Large intestine (tissue), 3 donors: ENCODE data around the gene ANKRD39. TPM values are rescaled to one million over a fixed set of nuclear protein-coding genes. Genes with fewer than 3 reads are reported as not detected.
A peak's percentile ranks its signal among the peaks of the same experiment; 100 is the strongest.
"Not testable (repeated sequence)": the region's sequence is repeated elsewhere in the genome, so short reads cannot be mapped to it uniquely, and the experiment has no call there.

ENCODE experiments used
- DNase-seq, 2 donors: peaks; one replicate each; pipeline versions ENCODE4 v3.0.0 to v3.0.0-alpha.2; 2013
- H3K27ac ChIP-seq: one replicate; pipeline ENCODE4 v1.5.1; 2013; ENCODE audit warnings: low read length
- H3K27me3 ChIP-seq: 2 replicates; pipeline ENCODE4 v1.6.1; 2013; ENCODE audit warnings: low read length; ENCODE audit not compliant: control insufficient read depth, insufficient read depth
- H3K36me3 ChIP-seq: 2 replicates; pipeline ENCODE4 v1.6.1; 2013; ENCODE audit warnings: low read length; ENCODE audit not compliant: control insufficient read depth, insufficient read depth
- H3K4me1 ChIP-seq: one replicate; pipeline ENCODE4 v1.6.1; 2013; ENCODE audit warnings: low read length; ENCODE audit not compliant: control insufficient read depth, insufficient read depth
- H3K4me3 ChIP-seq: one replicate; pipeline ENCODE4 v1.5.1; 2013; ENCODE audit warnings: low read length
- H3K9me3 ChIP-seq: one replicate; pipeline ENCODE4 v1.6.1; 2013; ENCODE audit warnings: mild to moderate bottlenecking, low read depth, low read length, moderate library complexity; ENCODE audit not compliant: control insufficient read depth
- WGBS: methylation state at CpG from one replicate; pipeline ENCODE4 v1.1.5; 2013; ENCODE audit warnings: low lambda C conversion rate; ENCODE audit not compliant: insufficient coverage; 5-methylcytosine and 5-hydroxymethylcytosine counted together
- polyA plus RNA-seq: library from polyadenylated mRNA; unstranded; fragments of 120-200 nt; gene quantifications from one replicate; pipeline ENCODE4 v1.2.1, GENCODE V29; 2013

Gene ANKRD39
- polyA plus RNA-seq, 1 donor = 9.6 TPM

GRCh38 chr2:96807127-96807471 is 50.7 kb downstream of the ANKRD39 start:
- H3K27me3 ChIP-seq = no peaks in the 10 kb centered on the region
- no peak overlapping the region for H3K27ac ChIP-seq
- no peak for DNase-seq
- 100% methylated on average over 1 of the region's 10 CpGs for WGBS
- H3K4me1 ChIP-seq = peaks cover 8% of the 10 kb centered on the region
- no peak overlapping the region for H3K4me3 ChIP-seq
- no peaks in the 10 kb centered on the region for H3K9me3 ChIP-seq
- H3K36me3 ChIP-seq = peaks cover 44% of the 10 kb centered on the region

- 88% methylated on average over 11 of the region's 23 CpGs for WGBS
- DNase-seq = no peak
- peaks cover 45% of the 10 kb centered on the region for H3K36me3 ChIP-seq
- H3K4me3 ChIP-seq = no peak overlapping the region
- peaks cover 8% of the 10 kb centered on the region for H3K4me1 ChIP-seq
- H3K27me3 ChIP-seq = no peaks in the 10 kb centered on the region
- H3K27ac ChIP-seq = no peak overlapping the region
- H3K9me3 ChIP-seq = no peaks in the 10 kb centered on the region
Observed at GRCh38 chr2:96806468-96807126, 51.2 kb downstream of the ANKRD39 start.

- H3K4me3 ChIP-seq, H3K4me1 ChIP-seq, H3K9me3 ChIP-seq, H3K27ac ChIP-seq, H3K27me3 ChIP-seq, DNase-seq: not testable (repeated sequence)
- peaks cover 43% of the 10 kb centered on the region for H3K36me3 ChIP-seq
- WGBS = no CpG with 5 or more reads among the region's 20 CpGs
Observed at GRCh38 chr2:96805946-96806345, 51.9 kb downstream of the ANKRD39 start.

- DNase-seq = no peak
- no peaks in the 10 kb centered on the region for H3K27me3 ChIP-seq
- peaks cover 3% of the 10 kb centered on the region for H3K4me1 ChIP-seq
- H3K27ac ChIP-seq = no peak overlapping the region
- no peak overlapping the region for H3K4me3 ChIP-seq
- peaks cover 40% of the 10 kb centered on the region for H3K36me3 ChIP-seq
- no peaks in the 10 kb centered on the region for H3K9me3 ChIP-seq
Observed at GRCh38 chr2:96804986-96805385, 52.8 kb downstream of the ANKRD39 start.

- Histone ChIP-seq H3K9me3 (no peaks in the 10 kb centered on the region), H3K4me3 (no peak overlapping the region), H3K4me1 (peaks cover 3% of the 10 kb centered on the region), H3K27me3 (no peaks in the 10 kb centered on the region), H3K36me3 (peaks cover 48% of the 10 kb centered on the region), H3K27ac (no peak overlapping the region)
- no CpG with 5 or more reads among the region's 7 CpGs for WGBS
- DNase-seq = no peak
Observed at GRCh38 chr2:96802721-96803120, 55.1 kb downstream of the ANKRD39 start.

- no peaks in the 10 kb centered on the region for H3K9me3 ChIP-seq
- no peak overlapping the region for H3K27ac ChIP-seq
- H3K27me3 ChIP-seq = no peaks in the 10 kb centered on the region
- DNase-seq = no peak
- H3K4me1 ChIP-seq = peaks cover 3% of the 10 kb centered on the region
- no peak overlapping the region for H3K4me3 ChIP-seq
- no CpG with 5 or more reads among the region's 10 CpGs for WGBS
- H3K36me3 ChIP-seq = peaks cover 55% of the 10 kb centered on the region
Observed at GRCh38 chr2:96801786-96802595, 55.8 kb downstream of the ANKRD39 start.

- no CpG with 5 or more reads among the region's 15 CpGs for WGBS
- Histone ChIP-seq H3K36me3 (peaks cover 55% of the 10 kb centered on the region), H3K27me3 (no peaks in the 10 kb centered on the region), H3K4me3 (no peak overlapping the region), H3K4me1 (peaks cover 3% of the 10 kb centered on the region), H3K27ac (no peak overlapping the region), H3K9me3 (no peaks in the 10 kb centered on the region)
- DNase-seq = peak; percentile 67 to 72
Observed at GRCh38 chr2:96801005-96801785, 56.6 kb downstream of the ANKRD39 start.

- Histone ChIP-seq H3K4me1 (peaks cover 3% of the 10 kb centered on the region), H3K4me3 (no peak overlapping the region), H3K9me3 (no peaks in the 10 kb centered on the region), H3K36me3 (peaks cover 55% of the 10 kb centered on the region), H3K27me3 (no peaks in the 10 kb centered on the region), H3K27ac (no peak overlapping the region)
- WGBS = no CpG with 5 or more reads among the region's 27 CpGs
- no peak for DNase-seq
Observed at GRCh38 chr2:96800061-96801004, 57.5 kb downstream of the ANKRD39 start.

GRCh38 chr2:96799623-96799935 is 58.2 kb downstream of the ANKRD39 start:
- no peaks in the 10 kb centered on the region for H3K9me3 ChIP-seq
- no peaks in the 10 kb centered on the region for H3K27me3 ChIP-seq
- peaks cover 3% of the 10 kb centered on the region for H3K4me1 ChIP-seq
- H3K4me3 ChIP-seq = no peak overlapping the region
- WGBS = 100% methylated on average over 1 of the region's 8 CpGs
- H3K36me3 ChIP-seq = peaks cover 55% of the 10 kb centered on the region
- DNase-seq = no peak
- H3K27ac ChIP-seq = no peak overlapping the region
